GM12878 (cell line): Measurements from ENCODE around the gene ITGA1. TPM values are rescaled to one million over a fixed set of nuclear protein-coding genes. Genes with fewer than 3 reads are reported as not detected.

Experiments used
- ETV6 ChIP-seq, 2 experiments: fragments of 450-650 bp in 1 of 2; IDR thresholded peaks in 1 of 2; conservative IDR thresholded peaks in 1 of 2; 2 replicates each; pipeline ENCODE4 v1.6.1; 2014; ENCODE audit warnings: antibody characterized with exemption in 1 of 2, borderline replicate concordance in 1 of 2, low read depth in 1 of 2, mild to moderate bottlenecking in 1 of 2, moderate library complexity in 1 of 2
- polyA plus RNA-seq, 11 experiments: library from polyadenylated mRNA; depleted of rRNA in 4 of 11; unstranded in 6 of 11; stranded (reverse) in 5 of 11; fragments of >200 nt; fragmentation: Nextera tagmentation in 4 of 11; fragmentation: Illumina TruSeq in 1 of 11; extraction: Ambion mirVana in 4 of 11; extraction: Trizol in 1 of 11; gene quantifications; 1 replicate in 1 of 11; 2 replicates in 10 of 11; pipeline versions ENCODE4 v1.2.1 to v1.2.3, GENCODE V29; 2011 to 2016; ENCODE audit warnings: inconsistent platforms in 2 of 11, missing spikeins in 2 of 11, low read depth in 1 of 11
- small RNA-seq: library from RNA; depleted of rRNA; stranded (forward); fragments of <200 nt; gene quantifications from one replicate; pipeline ENCODE3, GENCODE V24; 2014
- total RNA-seq, 4 experiments: library from RNA; depleted of rRNA in 3 of 4; stranded (reverse); fragments of >200 nt in 3 of 4; fragmentation: Illumina TruSeq in 1 of 4; extraction: Trizol in 1 of 4; gene quantifications; 2 replicates each; pipeline versions ENCODE4 v1.2.1 to v1.2.3, GENCODE V29; 2013 to 2021

ITGA1 gene
- total and polyA plus RNA-seq, 10 of the 15 experiments (the other 5 are each of a cell fraction or from before 2014, with no cell fraction given): 0.02 to 0.56 (median 0.19) TPM

DNA sequence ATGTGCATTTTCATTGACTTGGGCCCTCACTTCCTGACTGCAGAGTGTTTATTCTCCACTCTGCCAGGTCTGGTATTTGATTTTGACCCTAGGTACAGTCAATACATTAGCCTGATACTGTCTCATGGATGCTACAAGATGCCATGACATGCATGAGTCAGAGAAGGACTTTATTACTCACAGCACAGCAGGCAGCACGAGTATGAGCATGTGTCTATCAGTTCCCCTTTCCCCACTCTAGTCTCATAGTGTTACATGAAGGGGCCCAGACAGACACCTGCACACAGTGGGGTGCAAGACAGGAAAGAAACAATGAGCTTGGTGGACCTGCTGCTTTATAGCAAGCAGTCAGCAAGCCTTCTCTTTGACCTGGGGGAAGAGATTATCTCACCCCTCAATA, 221.0 kb downstream of the ITGA1 start (continued):
- 0 out of 4 replicates have a peak, but pooled peaks of 1 of the 2 experiments have one; percentile 18 for TF ChIP-seq ETV6 (conservative IDR thresholded peaks at IDR 0.05 in 1 of 2, IDR thresholded peaks at IDR 0.05 in 1 of 2; ENCODE audit: borderline replicate concordance in 1 of 2, low read depth in 1 of 2)

Small RNA genes lying within 50 kb of the gene (small RNA-seq; reads per million reads assigned to genes)
- gene B3GNTL1P1: not detected

Other genes with a start within 250 kb of the ITGA1 start
- gene PELO, start within 50 bp of the ITGA1 start, total RNA-seq (2014; rRNA removed): 9.4 and 9.9 TPM in 2 replicates
- 7.6 and 8.3 TPM in 2 replicates for gene PELO, start within 50 bp of the ITGA1 start, total RNA-seq (2014; rRNA removed; fragmentation: Illumina TruSeq; extraction: Trizol)
- 7.7 and 9.8 TPM in 2 replicates for gene PELO, start within 50 bp of the ITGA1 start, total RNA-seq (2021)
- gene PELO, start within 50 bp of the ITGA1 start, polyA plus RNA-seq (2011; rRNA removed): 11.9 TPM in 2 replicates
- gene PELO, start within 50 bp of the ITGA1 start, polyA plus RNA-seq (2014; fragmentation: Illumina TruSeq; extraction: Trizol): 5.0 and 5.6 TPM in 2 replicates
- gene PELO, start within 50 bp of the ITGA1 start, polyA plus RNA-seq (2014; fragmentation: Nextera tagmentation; extraction: Ambion mirVana): 1 to 10 TPM; 6.0 to 6.3 TPM
- 7.3 and 7.8 TPM in 2 replicates for gene PELO, start within 50 bp of the ITGA1 start, polyA plus RNA-seq (2014; rRNA removed)
- gene PELO, start within 50 bp of the ITGA1 start, polyA plus RNA-seq (2016; fragmentation: Nextera tagmentation; extraction: Ambion mirVana): 10 to 100 TPM in 1 of 2 experiments, 1 to 10 TPM in 1; 9.1 to 11.1 TPM
- not detected in 2 replicates for gene ITGA2, start 201.4 kb downstream of the ITGA1 start, total RNA-seq (2014; rRNA removed)
- not detected in 2 replicates for gene ITGA2, start 201.4 kb downstream of the ITGA1 start, total RNA-seq (2014; rRNA removed; fragmentation: Illumina TruSeq; extraction: Trizol)
- 0.13 TPM in 2 replicates for gene ITGA2, start 201.4 kb downstream of the ITGA1 start, total RNA-seq (2021)
- 0.01 TPM in 1 of 2 replicates, not detected in the other for gene ITGA2, start 201.4 kb downstream of the ITGA1 start, polyA plus RNA-seq (2011; rRNA removed)
- gene ITGA2, start 201.4 kb downstream of the ITGA1 start, polyA plus RNA-seq (2014; fragmentation: Illumina TruSeq; extraction: Trizol): not detected in 2 replicates
- gene ITGA2, start 201.4 kb downstream of the ITGA1 start, polyA plus RNA-seq (2014; fragmentation: Nextera tagmentation; extraction: Ambion mirVana): under 1 TPM in 1 of 2 experiments, not detected in 1; under 0.01 TPM
- gene ITGA2, start 201.4 kb downstream of the ITGA1 start, polyA plus RNA-seq (2014; rRNA removed): 0.04 TPM in 1 of 2 replicates, not detected in the other
- gene ITGA2, start 201.4 kb downstream of the ITGA1 start, polyA plus RNA-seq (2016; fragmentation: Nextera tagmentation; extraction: Ambion mirVana): not detected